HG02763 (cell line): ENCODE results near the gene NLE1.
"Not testable (repeated sequence)": the region's sequence is repeated elsewhere in the genome, so short reads cannot be mapped to it uniquely, and the experiment has no call there.

ENCODE experiments used
- ATAC-seq: cut with Tn5 transposase; IDR thresholded peaks from one replicate; pipeline ENCODE4 v1.9.1; 2021; ENCODE audit warnings: mild to moderate bottlenecking, moderate library complexity; ENCODE audit not compliant: unreplicated experiment

Gene NLE1

GRCh38 chr17:35163886-35164285 is 21.8 kb upstream of the NLE1 start:
- no peak for ATAC-seq

GRCh38 chr17:35162755-35163154 is 20.7 kb upstream of the NLE1 start:
- ATAC-seq, result no peak

- no peak for ATAC-seq
These were observed 19.2 kb upstream of the NLE1 start for GRCh38 chr17:35161281-35161761.

- ATAC-seq, result no peak
These were observed 18.5 kb upstream of the NLE1 start for GRCh38 chr17:35160354-35161201.

- ATAC-seq, result no peak
These were observed 17.8 kb upstream of the NLE1 start for GRCh38 chr17:35159940-35160339.

GRCh38 chr17:35155246-35155645 is 13.1 kb upstream of the NLE1 start:
- ATAC-seq, result no peak

- no peak for ATAC-seq
These were observed 12.4 kb upstream of the NLE1 start for GRCh38 chr17:35154196-35155165.

GRCh38 chr17:35152421-35153140 is 10.5 kb upstream of the NLE1 start:
- no peak for ATAC-seq

- not testable (repeated sequence) for ATAC-seq
These were observed 9.0 kb upstream of the NLE1 start for GRCh38 chr17:35151080-35151479.

GRCh38 chr17:35149941-35150340 is 7.8 kb upstream of the NLE1 start:
- ATAC-seq, result no peak

- no peak for ATAC-seq
These were observed 6.0 kb upstream of the NLE1 start for GRCh38 chr17:35148144-35148543.

- ATAC-seq, result no peak
These were observed 5.3 kb upstream of the NLE1 start, which contains the start of gene UNC45B for GRCh38 chr17:35147375-35147905. Gene UNC45B (plus strand): TSS chr17:35147817. CDS start chr17:35148264, 447 bp downstream.

GRCh38 chr17:35146214-35146833 is 4.2 kb upstream of the NLE1 start:
- no peak for ATAC-seq

GRCh38 chr17:35144840-35145239 is 2.7 kb upstream of the NLE1 start:
- ATAC-seq, result no peak

GRCh38 chr17:35142467-35142796 is 329 bp upstream of the NLE1 start:
- no peak for ATAC-seq

- ATAC-seq, result no peak
These were observed 3.9 kb downstream of the NLE1 start for GRCh38 chr17:35138218-35138617.

GRCh38 chr17:35135322-35135721 is 6.8 kb downstream of the NLE1 start:
- ATAC-seq, result no peak

GRCh38 chr17:35132816-35133550 is 9.1 kb downstream of the NLE1 start:
- no peak for ATAC-seq

- no peak for ATAC-seq
These were observed 10.0 kb downstream of the NLE1 start for GRCh38 chr17:35132099-35132498.

- ATAC-seq, result no peak
These were observed 11.7 kb downstream of the NLE1 start for GRCh38 chr17:35130392-35130791.
